IPS-NIHi11 (cell line): Measurements from ENCODE around the gene FAM53A.
A peak's percentile ranks its signal among the peaks of the same experiment; 100 is the strongest.

ENCODE experiments used
- DNase-seq: peaks from one replicate; pipeline ENCODE4 v3.0.0; 2012; ENCODE audit warnings: mixed read lengths, low spot score

Gene FAM53A, protein sequence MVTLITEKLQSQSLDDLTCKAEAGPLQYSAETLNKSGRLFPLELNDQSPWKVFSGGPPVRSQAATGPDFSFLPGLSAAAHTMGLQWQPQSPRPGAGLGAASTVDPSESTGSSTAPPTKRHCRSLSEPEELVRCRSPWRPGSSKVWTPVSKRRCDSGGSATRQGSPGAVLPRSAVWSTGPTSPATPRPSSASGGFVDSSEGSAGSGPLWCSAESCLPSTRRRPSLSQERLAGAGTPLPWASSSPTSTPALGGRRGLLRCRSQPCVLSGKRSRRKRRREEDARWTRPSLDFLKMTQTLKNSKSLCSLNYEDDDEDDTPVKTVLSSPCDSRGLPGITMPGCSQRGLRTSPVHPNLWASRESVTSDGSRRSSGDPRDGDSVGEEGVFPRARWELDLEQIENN

GRCh38 chr4:1683736-1684505 lies at the start of gene FAM53A:
Gene FAM53A, minus strand, starts transcription at chr4:1684313. Its CDS starts 15,572 bp downstream, at chr4:1668741.
- DNase-seq = peak; percentile 99

GRCh38 chr4:1732911-1733310 lies 48.8 kb upstream of the FAM53A start:
- DNase-seq = no peak

DNA sequence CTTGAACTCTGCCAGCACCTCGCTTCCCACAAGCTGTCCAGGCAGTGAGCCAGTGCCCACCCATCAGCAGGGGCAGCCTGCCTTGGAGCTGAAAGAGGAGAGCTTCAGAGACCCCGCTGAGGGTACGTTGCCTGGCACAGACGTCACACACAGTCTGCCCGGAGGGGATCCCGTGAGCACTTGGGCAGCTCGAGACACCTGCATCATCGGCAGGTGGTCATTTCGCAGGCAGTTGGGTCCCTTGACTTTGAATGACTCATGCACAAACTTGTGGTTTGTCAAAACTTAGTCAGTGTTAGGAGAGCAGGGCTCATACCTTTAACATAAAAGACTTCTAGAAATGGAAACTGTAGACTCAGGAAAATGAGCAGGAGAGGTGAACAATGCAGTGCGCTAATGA lies 47.1 kb upstream of the FAM53A start:
- DNase-seq = no peak

DNA sequence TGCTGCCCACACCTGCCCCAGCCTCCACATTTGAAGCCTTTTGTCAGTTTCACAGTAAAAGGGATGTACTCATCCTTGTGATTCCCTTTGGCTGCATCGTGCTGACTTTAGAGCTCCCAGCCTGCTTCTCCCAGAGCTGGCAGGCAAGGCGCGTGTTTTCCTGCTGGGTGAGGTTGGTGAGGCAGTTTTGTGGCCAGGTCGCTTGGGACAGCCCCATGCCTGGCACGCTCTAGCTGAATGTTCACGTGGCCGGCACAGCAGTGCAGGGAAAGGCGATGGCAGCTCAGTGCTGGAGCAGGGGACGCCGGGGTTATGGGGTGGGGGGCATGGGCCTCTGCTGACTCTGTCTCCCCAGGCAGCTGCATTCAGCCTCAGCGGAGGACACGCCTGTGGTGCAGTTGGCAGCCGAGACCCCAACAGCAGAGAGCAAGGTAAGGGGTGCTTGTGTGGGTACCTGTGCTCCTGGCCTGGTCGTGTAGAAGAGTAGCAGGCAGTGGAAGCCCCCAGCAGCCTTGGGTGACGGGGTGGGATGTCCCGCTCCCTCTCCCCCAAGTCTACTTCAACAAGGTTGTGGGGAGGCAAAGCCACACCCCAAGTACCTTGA lies 46.5 kb upstream of the FAM53A start:
- DNase-seq = no peak

GRCh38 chr4:1728061-1728980 lies 44.2 kb upstream of the FAM53A start:
- DNase-seq = no peak

- DNase-seq = no peak
These were observed 43.3 kb upstream of the FAM53A start for GRCh38 chr4:1727117-1728031.

GRCh38 chr4:1726146-1726934 lies 42.2 kb upstream of the FAM53A start:
- DNase-seq = peak; percentile 81

- no peak for DNase-seq
These were observed 41.4 kb upstream of the FAM53A start for GRCh38 chr4:1725521-1725920.

GRCh38 chr4:1723131-1723801 lies 39.2 kb upstream of the FAM53A start:
- no peak for DNase-seq

GRCh38 chr4:1722551-1723118 lies 38.5 kb upstream of the FAM53A start:
- no peak for DNase-seq

DNA sequence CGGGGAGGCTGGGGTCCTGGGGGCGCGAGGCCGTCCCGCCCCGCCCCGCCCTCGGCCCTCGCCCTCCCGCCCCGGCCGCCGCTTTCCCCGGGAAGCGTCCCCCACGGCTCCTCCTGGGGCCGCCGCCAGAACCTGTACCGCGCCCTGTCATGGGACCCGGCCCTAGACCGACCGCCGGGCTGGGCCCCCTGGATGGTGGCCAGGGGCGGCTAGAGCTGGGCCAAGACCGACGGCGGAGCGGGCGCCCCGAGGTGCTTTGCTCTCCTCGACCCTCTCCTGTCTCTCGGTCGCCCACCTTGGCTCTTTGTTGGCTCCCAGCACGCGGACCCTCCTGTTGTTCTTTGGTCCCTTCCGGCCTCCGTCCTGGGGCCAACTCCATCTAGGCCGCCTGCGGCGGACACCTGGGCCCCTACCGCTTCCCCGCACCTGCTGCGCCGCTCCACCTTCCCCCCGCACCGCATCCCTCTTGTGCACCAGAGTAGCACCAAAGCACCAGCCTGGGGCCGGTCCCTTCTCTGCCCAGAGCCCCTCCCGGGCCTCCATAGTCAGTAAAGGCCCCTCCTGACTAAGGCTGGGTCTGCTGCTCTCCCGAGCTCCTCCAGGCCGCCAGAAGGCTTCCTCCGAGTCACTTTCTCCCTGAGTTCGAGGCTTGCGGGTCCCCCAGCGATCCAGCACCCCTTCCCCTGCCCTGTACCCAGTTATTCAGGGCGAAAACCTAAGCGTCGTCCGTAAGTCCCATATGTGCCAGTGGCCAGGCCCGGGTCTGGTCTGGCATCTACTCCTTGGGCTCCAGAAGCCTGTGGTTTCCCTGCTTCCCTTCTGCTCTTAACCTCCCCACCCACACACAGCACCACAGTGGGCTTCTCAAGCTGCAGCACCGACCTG lies 37.8 kb upstream of the FAM53A start:
- DNase-seq = no peak

DNA sequence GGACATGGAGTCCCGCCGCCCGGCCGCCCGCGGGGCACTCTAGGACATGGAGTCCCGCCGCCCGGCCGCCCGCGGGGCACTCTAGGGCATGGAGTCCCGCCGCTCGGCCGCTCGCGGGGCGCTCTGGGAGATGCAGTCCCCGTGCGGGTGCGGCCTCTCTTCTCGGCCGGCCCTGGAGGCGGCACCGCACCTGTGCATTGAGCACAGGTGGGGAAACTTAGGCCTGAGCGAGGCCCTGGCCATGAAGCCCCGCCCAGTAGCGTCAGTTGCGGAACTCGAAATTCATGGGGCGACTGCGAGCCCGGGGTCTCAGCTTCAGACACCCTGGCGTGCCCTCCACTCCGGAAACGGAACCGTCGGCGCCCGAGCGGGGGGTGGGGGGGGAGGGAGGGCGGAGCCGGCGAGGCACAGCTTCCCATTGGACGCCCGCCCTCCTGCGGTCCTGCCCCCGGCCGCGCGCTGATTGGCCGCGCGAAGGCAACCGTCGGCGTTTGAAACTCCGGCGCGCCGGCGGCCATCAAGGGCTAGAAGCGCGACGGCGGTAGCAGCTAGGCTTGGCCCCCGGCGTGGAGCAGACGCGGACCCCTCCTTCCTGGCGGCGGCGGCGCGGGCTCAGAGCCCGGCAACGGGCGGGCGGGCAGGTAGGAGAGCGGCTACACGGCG lies 37.0 kb upstream of the FAM53A start, which contains the start of the genes TACC3 and TMEM129:
TSS of gene TACC3 (plus strand) at position 519 of the 663 bp plus-strand sequence. CDS start 1,901 bp downstream, outside the sequence.
TSS of gene TMEM129 (minus strand) at position 321 of the 663 bp plus-strand sequence. CDS start 486 bp downstream, outside the sequence.
- DNase-seq = peak; percentile 98

DNA sequence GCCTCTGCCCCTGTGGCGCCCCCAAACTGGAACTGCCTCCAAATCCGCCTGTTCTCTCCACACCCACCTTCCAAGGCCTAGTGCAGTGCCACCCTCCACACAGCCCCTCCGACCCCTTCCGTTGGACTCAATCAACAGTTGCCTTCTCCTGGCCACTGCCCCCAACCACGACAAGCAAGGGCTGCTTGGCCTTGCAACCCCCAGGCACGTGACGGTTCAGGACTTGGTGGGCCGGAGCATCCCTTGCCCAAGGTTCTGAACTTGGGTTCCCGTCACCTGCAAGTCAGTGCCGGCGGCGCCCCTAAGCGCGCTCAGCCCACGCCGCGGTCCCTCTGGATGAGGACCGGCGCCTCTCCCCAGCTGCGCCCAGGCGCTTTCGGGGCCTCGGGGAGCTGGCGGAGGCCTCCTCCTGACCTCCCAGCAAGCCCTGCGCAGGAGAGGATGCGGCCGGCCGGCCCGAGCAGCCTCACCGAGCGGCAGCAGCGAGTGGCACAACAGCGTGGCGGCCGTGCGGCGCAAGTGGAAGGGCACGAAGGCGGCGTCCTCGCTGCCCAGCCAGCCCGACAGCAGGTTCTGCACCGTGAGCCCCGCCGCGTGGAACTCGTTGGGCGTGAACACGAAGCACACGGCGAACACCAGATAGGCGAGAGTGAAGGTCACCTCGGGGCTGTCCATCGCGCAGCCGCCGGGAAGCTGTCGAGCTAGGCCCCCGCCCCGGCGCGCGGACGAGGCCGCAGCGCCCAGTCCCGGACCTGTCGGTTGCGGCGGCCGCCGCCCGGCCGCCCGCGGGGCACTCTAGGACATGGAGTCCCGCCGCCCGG lies 36.3 kb upstream of the FAM53A start:
- DNase-seq = peak; percentile 71

DNA sequence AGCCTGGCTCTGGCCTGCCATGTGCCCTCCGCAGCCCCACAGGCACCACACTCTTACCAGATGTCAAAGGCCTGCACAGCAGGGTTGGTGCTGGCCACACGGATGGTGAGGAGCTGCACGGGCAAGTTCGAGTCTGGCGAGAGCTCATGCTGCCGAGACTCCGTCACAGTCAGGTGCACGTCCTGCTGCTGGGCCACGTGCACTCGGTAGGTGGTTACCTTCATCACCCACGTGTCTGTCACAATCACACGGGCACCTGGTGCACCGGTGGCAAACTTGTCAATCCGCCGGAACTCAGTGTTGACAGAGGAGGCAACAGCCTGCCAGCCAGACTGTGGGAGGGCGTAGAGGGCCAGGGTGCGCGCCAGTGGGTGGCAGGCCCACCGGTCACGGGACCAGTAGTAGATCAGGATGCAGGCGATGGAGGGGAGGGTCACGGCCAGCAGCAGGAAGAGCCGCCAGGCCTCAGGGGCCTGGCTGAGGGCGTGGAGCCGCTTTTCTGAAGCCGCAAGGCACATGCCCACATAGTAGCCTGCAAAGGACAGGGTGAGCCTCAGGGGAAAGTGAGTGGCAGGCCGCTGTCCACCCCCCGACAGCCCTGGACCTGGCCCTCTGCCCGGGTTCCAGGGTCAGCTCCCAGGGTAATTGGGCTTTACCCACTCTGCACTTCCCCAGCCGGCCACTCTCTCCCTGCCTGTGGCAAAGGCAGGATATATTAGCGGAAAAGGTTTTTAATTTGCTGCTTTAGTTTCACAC lies 34.2 kb upstream of the FAM53A start:
- no peak for DNase-seq
